Liver (tissue), 9 donors: Measurements from ENCODE around the gene EXOC6B. TPM values are rescaled to one million over a fixed set of nuclear protein-coding genes. Genes with fewer than 3 reads are reported as not detected.

Experiments
- DNase-seq: peaks from one replicate; pipeline ENCODE4 v3.0.0-alpha.2; 2017; ENCODE audit warnings: low spot score
- H3K27ac ChIP-seq, 2 donors: one replicate each; pipeline ENCODE4 v1.7.0; 2013; ENCODE audit warnings: inconsistent platforms in 2 of 2, low read length in 2 of 2, control low read depth in 1 of 2, low read depth in 1 of 2, mild to moderate bottlenecking in 1 of 2
- H3K27me3 ChIP-seq, 4 donors: one replicate each; pipeline versions ENCODE4 v1.6.1 to v1.7.0; 2013; ENCODE audit warnings: low read length in 3 of 4, inconsistent platforms in 1 of 4, mild to moderate bottlenecking in 1 of 4, moderate library complexity in 1 of 4; ENCODE audit not compliant: control insufficient read depth in 4 of 4, insufficient read depth in 4 of 4
- H3K36me3 ChIP-seq, 4 donors: one replicate each; pipeline versions ENCODE4 v1.6.1 to v1.7.0; 2013; ENCODE audit warnings: low read length in 3 of 4, mild to moderate bottlenecking in 3 of 4, low read depth in 1 of 4, moderate library complexity in 1 of 4; ENCODE audit not compliant: control insufficient read depth in 4 of 4, insufficient read depth in 3 of 4
- H3K4me1 ChIP-seq, 4 donors: one replicate each; pipeline versions ENCODE4 v1.6.1 to v1.7.0; 2013; ENCODE audit warnings: low read length in 3 of 4, mild to moderate bottlenecking in 3 of 4, moderate library complexity in 1 of 4; ENCODE audit not compliant: control insufficient read depth in 4 of 4, insufficient read depth in 4 of 4
- H3K4me3 ChIP-seq, 3 donors: one replicate each; pipeline versions ENCODE4 v1.6.1 to v1.7.0; 2013; ENCODE audit warnings: low read length in 3 of 3, control low read depth in 1 of 3, low read depth in 1 of 3, mild to moderate bottlenecking in 1 of 3
- H3K9ac ChIP-seq, 2 donors: one replicate each; pipeline ENCODE4 v1.7.0; 2013; ENCODE audit warnings: low read length in 2 of 2, mild to moderate bottlenecking in 2 of 2, moderate library complexity in 2 of 2, control low read depth in 1 of 2, low read depth in 1 of 2
- H3K9me3 ChIP-seq, 4 donors: one replicate each; pipeline versions ENCODE4 v1.6.1 to v1.7.0; 2013; ENCODE audit warnings: low read length in 3 of 4; ENCODE audit not compliant: control insufficient read depth in 4 of 4
- ATF3 ChIP-seq: IDR thresholded peaks from 2 replicates; pipeline ENCODE4 v1.6.1; 2016; ENCODE audit warnings: antibody characterized with exemption
- CTCF ChIP-seq: fragments of 150-350 bp; IDR thresholded peaks from 2 replicates; pipeline ENCODE4 v1.5.1; 2017; ENCODE audit warnings: improper control_type of control experiment, low read depth, low read length; ENCODE audit not compliant: missing input control
- EGR1 ChIP-seq, 2 donors: IDR thresholded peaks; 2 replicates each; pipeline ENCODE4 v1.6.1; 2016 to 2018; ENCODE audit warnings: antibody characterized with exemption in 2 of 2, low read depth in 2 of 2
- FOXA1 ChIP-seq: IDR thresholded peaks from 2 replicates; pipeline ENCODE4 v1.6.1; 2016; ENCODE audit warnings: antibody characterized with exemption
- FOXA2 ChIP-seq: IDR thresholded peaks from 2 replicates; pipeline ENCODE4 v1.6.1; 2016; ENCODE audit warnings: antibody characterized with exemption
- HNF4A ChIP-seq, 2 donors: conservative IDR thresholded peaks; 2 replicates each; pipeline ENCODE4 v1.6.1; 2016; ENCODE audit warnings: antibody characterized with exemption in 2 of 2, mild to moderate bottlenecking in 2 of 2
- HNF4G ChIP-seq: IDR thresholded peaks from 2 replicates; pipeline ENCODE4 v1.6.1; 2016; ENCODE audit warnings: antibody characterized with exemption
- JUND ChIP-seq, 2 donors: IDR thresholded peaks; 2 replicates each; pipeline ENCODE4 v1.6.1; 2016; ENCODE audit warnings: antibody characterized with exemption in 2 of 2
- MAX ChIP-seq: IDR thresholded peaks from 2 replicates; pipeline ENCODE4 v1.6.1; 2016; ENCODE audit warnings: antibody characterized with exemption
- NR2F2 ChIP-seq: IDR thresholded peaks from 2 replicates; pipeline ENCODE4 v1.6.1; 2016; ENCODE audit warnings: antibody characterized with exemption
- RAD21 ChIP-seq, 2 donors: IDR thresholded peaks; 2 replicates each; pipeline ENCODE4 v1.6.1; 2016; ENCODE audit warnings: antibody characterized with exemption in 2 of 2, mild to moderate bottlenecking in 2 of 2
- REST ChIP-seq: IDR thresholded peaks from 2 replicates; pipeline ENCODE4 v1.6.1; 2016; ENCODE audit warnings: antibody characterized with exemption, mild to moderate bottlenecking
- RXRA ChIP-seq, 2 donors: IDR thresholded peaks; 2 replicates each; pipeline ENCODE4 v1.6.1; 2017 to 2018; ENCODE audit warnings: antibody characterized with exemption in 2 of 2, mild to moderate bottlenecking in 1 of 2
- SP1 ChIP-seq: IDR thresholded peaks from 2 replicates; pipeline ENCODE4 v1.6.1; 2018; ENCODE audit warnings: antibody characterized with exemption, mild to moderate bottlenecking
- YY1 ChIP-seq: IDR thresholded peaks from 2 replicates; pipeline ENCODE4 v1.6.1; 2016; ENCODE audit warnings: antibody characterized with exemption, mild to moderate bottlenecking
- ZBTB33 ChIP-seq: IDR thresholded peaks from 2 replicates; pipeline ENCODE4 v1.6.1; 2016; ENCODE audit warnings: antibody characterized with exemption
- WGBS: extraction: QIAGEN DNeasy Blood & Tissue Kit; methylation state at CpG from one replicate; pipeline ENCODE4 v1.1.7; 2013; 5-methylcytosine and 5-hydroxymethylcytosine counted together
- polyA plus RNA-seq, 2 donors: library from polyadenylated mRNA; stranded (reverse) in 1 of 2; unstranded in 1 of 2; fragments of 200-250 nt in 1 of 2; fragments of >200 nt in 1 of 2; fragmentation: Nextera tagmentation in 1 of 2; extraction: Ambion mirVana in 1 of 2; gene quantifications; one replicate each; pipeline versions ENCODE4 v1.2.1 to v1.2.3, GENCODE V29; 2013 to 2015
- total RNA-seq, 2 donors: library from RNA; depleted of rRNA; stranded (reverse); fragments of >200 nt; gene quantifications; one replicate each; pipeline ENCODE4 v1.2.3, GENCODE V29; 2014
- donor health status: healthy.
- donor health status: healthy.
- donor health status: healthy.
- donor health status: healthy.
- donor health status: healthy.

The EXOC6B gene
- total and polyA plus RNA-seq, 4 donors = 1.7 to 9.5 (median 5.5) TPM

GRCh38 chr2:72220170-72220569 lies 605.7 kb downstream of the EXOC6B start (continued):
- TF ChIP-seq REST (no peak), RXRA (IDR thresholded peaks at IDR 0.05) (no peak), JUND (IDR thresholded peaks at IDR 0.05) (no peak), HNF4A (conservative IDR thresholded peaks at IDR 0.05) (no peak), FOXA2 (no peak), HNF4G (no peak), SP1 (no peak)

GRCh38 chr2:72214429-72215143 lies 611.2 kb downstream of the EXOC6B start:
- no peak overlapping the region for H3K4me3 ChIP-seq
- H3K27me3 ChIP-seq = no peaks in the 10 kb centered on the region
- H3K27ac ChIP-seq = no peak overlapping the region
- TF ChIP-seq FOXA2 (no peak), NR2F2 (no peak), ZBTB33 (no peak), ATF3 (no peak), FOXA1 (no peak), RAD21 (IDR thresholded peaks at IDR 0.05) (no peak), CTCF (no peak), RXRA (IDR thresholded peaks at IDR 0.05) (peak in 1 of 2 donors; percentile 37)
- no peaks in the 10 kb centered on the region for H3K4me1 ChIP-seq
- no peak for DNase-seq
- H3K9ac ChIP-seq = no peak overlapping the region
- WGBS = 82% methylated on average over 4 of the region's 4 CpGs
- H3K36me3 ChIP-seq = no peaks in the 10 kb centered on the region
- H3K9me3 ChIP-seq = no peaks in the 10 kb centered on the region

- Histone ChIP-seq H3K9me3 (no peaks in the 10 kb centered on the region), H3K27ac (no peak overlapping the region), H3K4me1 (no peaks in the 10 kb centered on the region), H3K4me3 (no peak overlapping the region), H3K27me3 (no peaks in the 10 kb centered on the region), H3K36me3 (no peaks in the 10 kb centered on the region), H3K9ac (no peak overlapping the region)
- no peak for DNase-seq
- WGBS = 91% methylated on average over 1 of the region's 1 CpG
- TF ChIP-seq ZBTB33 (no peak), JUND (IDR thresholded peaks at IDR 0.05) (no peak), EGR1 (IDR thresholded peaks at IDR 0.05; ENCODE audit: low read depth in 2 of 2) (no peak), HNF4A (conservative IDR thresholded peaks at IDR 0.05) (no peak), SP1 (no peak), MAX (no peak), ATF3 (no peak), YY1 (no peak), RXRA (IDR thresholded peaks at IDR 0.05) (no peak), NR2F2 (no peak), RAD21 (IDR thresholded peaks at IDR 0.05) (no peak), CTCF (no peak)
These were observed 613.4 kb downstream of the EXOC6B start for GRCh38 chr2:72212486-72212855.
